GM12892 (cell line): Measurements from ENCODE around the gene LRRC47.

Source experiments
- POLR2A ChIP-seq: IDR thresholded peaks from 2 replicates; pipeline ENCODE4 v1.6.1; 2011; ENCODE audit warnings: low read depth, low read length, control low read depth
- POLR2AphosphoS5 ChIP-seq: IDR thresholded peaks from 2 replicates; pipeline ENCODE4 v1.6.1; 2011; ENCODE audit warnings: low read depth, low read length, control low read depth

- TF ChIP-seq POLR2AphosphoS5 (no peak), POLR2A (no peak)
These were observed 57.4 kb downstream of the LRRC47 start for GRCh38 chr1:3738943-3739342.
